Measurements from ENCODE around the gene S100B.

S100B gene

GRCh38 chr21:46568562-46568961, 36.3 kb downstream of the S100B start:
- Histone ChIP-seq H3K9me3 (replicated peaks; ENCODE audit: low read length) (no peaks in the 10 kb centered on the region), H3K4me3 (ENCODE audit: low read length) (no peak overlapping the region), H3K9ac (ENCODE audit: low read depth, low read length) (no peak overlapping the region), H3K4me2 (ENCODE audit: low read length) (no peak overlapping the region), H3K4me1 (ENCODE audit: control insufficient read depth, insufficient read depth, low read length) (no peaks in the 10 kb centered on the region), H3K27me3 (ENCODE audit: control insufficient read depth, insufficient read depth, low read length) (no peaks in the 10 kb centered on the region), H3K36me3 (ENCODE audit: insufficient read depth, low read length) (peaks cover 72% of the 10 kb centered on the region)

- no peak overlapping the region for H3K9ac ChIP-seq (ENCODE audit: low read depth, low read length)
- H3K4me2 ChIP-seq (ENCODE audit: low read length): no peak overlapping the region
- H3K27me3 ChIP-seq (ENCODE audit: control insufficient read depth, insufficient read depth, low read length): no peaks in the 10 kb centered on the region
- H3K4me1 ChIP-seq (ENCODE audit: control insufficient read depth, insufficient read depth, low read length): no peaks in the 10 kb centered on the region
- no peaks in the 10 kb centered on the region for H3K9me3 ChIP-seq (replicated peaks; ENCODE audit: low read length)
- peaks cover 74% of the 10 kb centered on the region for H3K36me3 ChIP-seq (ENCODE audit: insufficient read depth, low read length)
- H3K4me3 ChIP-seq (ENCODE audit: low read length): no peak overlapping the region
These were observed 37.5 kb downstream of the S100B start for GRCh38 chr21:46567348-46567747.

- no peaks in the 10 kb centered on the region for H3K4me1 ChIP-seq (ENCODE audit: control insufficient read depth, insufficient read depth, low read length)
- no peak overlapping the region for H3K4me2 ChIP-seq (ENCODE audit: low read length)
- no peaks in the 10 kb centered on the region for H3K27me3 ChIP-seq (ENCODE audit: control insufficient read depth, insufficient read depth, low read length)
- H3K4me3 ChIP-seq (ENCODE audit: low read length): no peak overlapping the region
- H3K9me3 ChIP-seq (replicated peaks; ENCODE audit: low read length): no peaks in the 10 kb centered on the region
- H3K9ac ChIP-seq (ENCODE audit: low read depth, low read length): no peak overlapping the region
- H3K36me3 ChIP-seq (ENCODE audit: insufficient read depth, low read length): peaks cover 76% of the 10 kb centered on the region
These were observed 40.5 kb downstream of the S100B start for GRCh38 chr21:46564391-46564790.

GRCh38 chr21:46562964-46563607, 41.8 kb downstream of the S100B start:
- no peaks in the 10 kb centered on the region for H3K4me1 ChIP-seq (ENCODE audit: control insufficient read depth, insufficient read depth, low read length)
- no peak overlapping the region for H3K4me2 ChIP-seq (ENCODE audit: low read length)
- H3K27me3 ChIP-seq (ENCODE audit: control insufficient read depth, insufficient read depth, low read length): no peaks in the 10 kb centered on the region
- no peaks in the 10 kb centered on the region for H3K9me3 ChIP-seq (replicated peaks; ENCODE audit: low read length)
- H3K36me3 ChIP-seq (ENCODE audit: insufficient read depth, low read length): peaks cover 78% of the 10 kb centered on the region
- no peak overlapping the region for H3K4me3 ChIP-seq (ENCODE audit: low read length)
- no peak overlapping the region for H3K9ac ChIP-seq (ENCODE audit: low read depth, low read length)

- H3K4me2 ChIP-seq (ENCODE audit: low read length): no peak overlapping the region
- H3K4me1 ChIP-seq (ENCODE audit: control insufficient read depth, insufficient read depth, low read length): no peaks in the 10 kb centered on the region
- H3K27me3 ChIP-seq (ENCODE audit: control insufficient read depth, insufficient read depth, low read length): no peaks in the 10 kb centered on the region
- H3K9me3 ChIP-seq (replicated peaks; ENCODE audit: low read length): no peaks in the 10 kb centered on the region
- no peak overlapping the region for H3K9ac ChIP-seq (ENCODE audit: low read depth, low read length)
- no peak overlapping the region for H3K4me3 ChIP-seq (ENCODE audit: low read length)
- H3K36me3 ChIP-seq (ENCODE audit: insufficient read depth, low read length): peaks cover 79% of the 10 kb centered on the region
These were observed 42.4 kb downstream of the S100B start for GRCh38 chr21:46562472-46562871.

GRCh38 chr21:46561445-46562090, 43.3 kb downstream of the S100B start:
- H3K9ac ChIP-seq (ENCODE audit: low read depth, low read length): no peak overlapping the region
- no peaks in the 10 kb centered on the region for H3K27me3 ChIP-seq (ENCODE audit: control insufficient read depth, insufficient read depth, low read length)
- H3K4me1 ChIP-seq (ENCODE audit: control insufficient read depth, insufficient read depth, low read length): no peaks in the 10 kb centered on the region

GRCh38 chr21:46560568-46561444, 44.1 kb downstream of the S100B start:
- Histone ChIP-seq H3K9me3 (replicated peaks; ENCODE audit: low read length) (no peaks in the 10 kb centered on the region), H3K4me2 (ENCODE audit: low read length) (no peak overlapping the region), H3K4me1 (ENCODE audit: control insufficient read depth, insufficient read depth, low read length) (no peaks in the 10 kb centered on the region), H3K4me3 (ENCODE audit: low read length) (no peak overlapping the region), H3K9ac (ENCODE audit: low read depth, low read length) (no peak overlapping the region), H3K36me3 (ENCODE audit: insufficient read depth, low read length) (peaks cover 73% of the 10 kb centered on the region), H3K27me3 (ENCODE audit: control insufficient read depth, insufficient read depth, low read length) (no peaks in the 10 kb centered on the region)

More at GRCh38 chr21:46561445-46562090, 43.3 kb downstream of the S100B start:
- Histone ChIP-seq H3K9me3 (replicated peaks; ENCODE audit: low read length) (no peaks in the 10 kb centered on the region), H3K4me3 (ENCODE audit: low read length) (no peak overlapping the region), H3K4me2 (ENCODE audit: low read length) (no peak overlapping the region), H3K36me3 (ENCODE audit: insufficient read depth, low read length) (peaks cover 77% of the 10 kb centered on the region)

- H3K9ac ChIP-seq (ENCODE audit: low read depth, low read length): no peak overlapping the region
These were observed 45.4 kb downstream of the S100B start for GRCh38 chr21:46559291-46559983.

GRCh38 chr21:46557919-46558392, 46.9 kb downstream of the S100B start:
- H3K9ac ChIP-seq (ENCODE audit: low read depth, low read length): no peak overlapping the region
- H3K4me1 ChIP-seq (ENCODE audit: control insufficient read depth, insufficient read depth, low read length): no peaks in the 10 kb centered on the region
- H3K4me3 ChIP-seq (ENCODE audit: low read length): no peak overlapping the region
- no peak overlapping the region for H3K4me2 ChIP-seq (ENCODE audit: low read length)
- no peaks in the 10 kb centered on the region for H3K27me3 ChIP-seq (ENCODE audit: control insufficient read depth, insufficient read depth, low read length)
- H3K9me3 ChIP-seq (replicated peaks; ENCODE audit: low read length): no peaks in the 10 kb centered on the region
- peaks cover 60% of the 10 kb centered on the region for H3K36me3 ChIP-seq (ENCODE audit: insufficient read depth, low read length)

More at GRCh38 chr21:46559291-46559983, 45.4 kb downstream of the S100B start:
- H3K36me3 ChIP-seq (ENCODE audit: insufficient read depth, low read length): peaks cover 74% of the 10 kb centered on the region
- no peaks in the 10 kb centered on the region for H3K9me3 ChIP-seq (replicated peaks; ENCODE audit: low read length)
- no peaks in the 10 kb centered on the region for H3K4me1 ChIP-seq (ENCODE audit: control insufficient read depth, insufficient read depth, low read length)
- no peak overlapping the region for H3K4me3 ChIP-seq (ENCODE audit: low read length)
- no peak overlapping the region for H3K4me2 ChIP-seq (ENCODE audit: low read length)
- H3K27me3 ChIP-seq (ENCODE audit: control insufficient read depth, insufficient read depth, low read length): no peaks in the 10 kb centered on the region

GRCh38 chr21:46557469-46557868, 47.4 kb downstream of the S100B start:
- H3K27me3 ChIP-seq (ENCODE audit: control insufficient read depth, insufficient read depth, low read length): no peaks in the 10 kb centered on the region
- H3K9ac ChIP-seq (ENCODE audit: low read depth, low read length): no peak overlapping the region
- no peak overlapping the region for H3K4me3 ChIP-seq (ENCODE audit: low read length)
- no peaks in the 10 kb centered on the region for H3K9me3 ChIP-seq (replicated peaks; ENCODE audit: low read length)
- H3K4me1 ChIP-seq (ENCODE audit: control insufficient read depth, insufficient read depth, low read length): no peaks in the 10 kb centered on the region
- no peak overlapping the region for H3K4me2 ChIP-seq (ENCODE audit: low read length)
- H3K36me3 ChIP-seq (ENCODE audit: insufficient read depth, low read length): peaks cover 57% of the 10 kb centered on the region

GRCh38 chr21:46556802-46557201, 48.1 kb downstream of the S100B start:
- no peak overlapping the region for H3K4me2 ChIP-seq (ENCODE audit: low read length)
- H3K9ac ChIP-seq (ENCODE audit: low read depth, low read length): no peak overlapping the region
- no peaks in the 10 kb centered on the region for H3K27me3 ChIP-seq (ENCODE audit: control insufficient read depth, insufficient read depth, low read length)
- H3K36me3 ChIP-seq (ENCODE audit: insufficient read depth, low read length): peaks cover 61% of the 10 kb centered on the region
- H3K4me1 ChIP-seq (ENCODE audit: control insufficient read depth, insufficient read depth, low read length): no peaks in the 10 kb centered on the region
- H3K9me3 ChIP-seq (replicated peaks; ENCODE audit: low read length): no peaks in the 10 kb centered on the region
- H3K4me3 ChIP-seq (ENCODE audit: low read length): no peak overlapping the region

All from skeletal muscle satellite cell (primary cell).